Gastroesophageal sphincter (tissue), 4 donors: ENCODE measurements around the gene ICA1. TPM values are rescaled to one million over a fixed set of nuclear protein-coding genes. Genes with fewer than 3 reads are reported as not detected.

Source experiments
- ATAC-seq: fragments of 150-250 bp; one replicate; pipeline ENCODE4 v1.9.1; 2016; ENCODE audit warnings: mild to moderate bottlenecking, moderate library complexity
- H3K27ac ChIP-seq, 4 donors: fragments of 200-600 bp; sonication (generic) in 3 of 4; 1 replicate in 3 of 4; 2 replicates in 1 of 4; pipeline ENCODE4 v1.5.1; 2016 to 2019
- H3K27me3 ChIP-seq: fragments of 200-600 bp; sonication (generic); one replicate; pipeline ENCODE4 v1.5.1; 2019
- H3K36me3 ChIP-seq, 2 donors: fragments of 200-600 bp; sonication (generic); one replicate each; pipeline ENCODE4 v1.5.1; 2019; ENCODE audit warnings: control low read depth in 1 of 2
- H3K4me1 ChIP-seq, 3 donors: fragments of 200-600 bp; sonication (generic); 1 replicate in 2 of 3; 2 replicates in 1 of 3; pipeline ENCODE4 v1.5.1; 2016 to 2019; ENCODE audit warnings: control low read depth in 2 of 3
- H3K4me3 ChIP-seq, 2 donors: fragments of 200-600 bp; sonication (generic); one replicate each; pipeline ENCODE4 v1.5.1; 2019; ENCODE audit warnings: mild to moderate bottlenecking in 1 of 2, moderate library complexity in 1 of 2
- H3K9me3 ChIP-seq, 3 donors: fragments of 200-600 bp; sonication (generic); one replicate each; pipeline ENCODE4 v1.5.1; 2017 to 2019; ENCODE audit warnings: control low read depth in 2 of 3
- CTCF ChIP-seq, 4 experiments: fragments of 200-600 bp in 2 of 4; fragments of 450-650 bp in 2 of 4; sonication (generic) in 1 of 4; IDR thresholded peaks; one replicate each; pipeline ENCODE4 v1.5.1; 2017 to 2019; ENCODE audit warnings: antibody characterized with exemption in 4 of 4, mild to moderate bottlenecking in 2 of 4, moderate library complexity in 2 of 4
- EP300 ChIP-seq: sonication (generic); formaldehyde crosslinking; IDR thresholded peaks from one replicate; pipeline ENCODE4 v1.6.1; 2017; ENCODE audit warnings: antibody characterized with exemption, mild to moderate bottlenecking
- POLR2A ChIP-seq, 2 donors: fragments of 450-650 bp; IDR thresholded peaks; one replicate each; pipeline ENCODE4 v1.6.1; 2017; ENCODE audit warnings: antibody characterized with exemption in 2 of 2, mild to moderate bottlenecking in 2 of 2, moderate library complexity in 1 of 2
- POLR2AphosphoS5 ChIP-seq: sonication (generic); formaldehyde crosslinking; IDR thresholded peaks from one replicate; pipeline ENCODE4 v1.6.1; 2017; ENCODE audit warnings: antibody characterized with exemption
- WGBS, 2 donors: methylation state at CpG; one replicate each; pipeline ENCODE4 v1.1.5; 2018; ENCODE audit warnings: low coverage in 1 of 2; 5-methylcytosine and 5-hydroxymethylcytosine counted together
- total RNA-seq, 4 donors: library from RNA; depleted of rRNA; stranded (reverse); fragments of >200 nt; gene quantifications; one replicate each; pipeline ENCODE4 v1.1.0, GENCODE V29; 2016

ICA1 gene
- total RNA-seq, 4 donors from 2014 or later = 6.6 to 11.7 (median 8.2) TPM

GRCh38 chr7:8217200-8218068 is 44.5 kb downstream of the ICA1 start:
- Histone ChIP-seq H3K36me3 (no peaks in the 10 kb centered on the region), H3K9me3 (no peaks in the 10 kb centered on the region), H3K4me1 (peaks cover 0 to 16% (median 0%) of the 10 kb centered on the region in 3 donors), H3K27ac (no peak overlapping the region), H3K27me3 (no peaks in the 10 kb centered on the region), H3K4me3 (no peak overlapping the region)
- no peak for TF ChIP-seq POLR2AphosphoS5
- TF ChIP-seq CTCF (IDR thresholded peaks at IDR 0.05) = peak; percentile 56 to 80 (median 72)
- 40 to 42% methylated on average over 7 of the region's 7 CpGs for WGBS, 2 donors
- ATAC-seq = peak; percentile 9

GRCh38 chr7:8216334-8216690 is 45.7 kb downstream of the ICA1 start:
- ATAC-seq = no peak

GRCh38 chr7:8215648-8216333 is 46.2 kb downstream of the ICA1 start:
- Histone ChIP-seq H3K9me3 (no peaks in the 10 kb centered on the region), H3K36me3 (no peaks in the 10 kb centered on the region), H3K4me1 (peaks cover 0 to 16% (median 0%) of the 10 kb centered on the region in 3 donors), H3K4me3 (no peak overlapping the region), H3K27ac (no peak overlapping the region), H3K27me3 (no peaks in the 10 kb centered on the region)
- TF ChIP-seq POLR2AphosphoS5 (no peak), POLR2A (IDR thresholded peaks at IDR 0.05) (no peak), EP300 (no peak), CTCF (IDR thresholded peaks at IDR 0.05) (no peak)
- ATAC-seq = no peak
- 67 to 100% methylated on average over 1 to 4 of the region's 6 CpGs for WGBS, 2 donors

More at GRCh38 chr7:8216334-8216690, 45.7 kb downstream of the ICA1 start:
- Histone ChIP-seq H3K4me3 (no peak overlapping the region), H3K27me3 (no peaks in the 10 kb centered on the region), H3K9me3 (no peaks in the 10 kb centered on the region), H3K4me1 (peaks cover 0 to 16% (median 0%) of the 10 kb centered on the region in 3 donors), H3K36me3 (no peaks in the 10 kb centered on the region), H3K27ac (no peak overlapping the region)
- TF ChIP-seq CTCF (IDR thresholded peaks at IDR 0.05) (no peak), EP300 (no peak), POLR2AphosphoS5 (no peak), POLR2A (IDR thresholded peaks at IDR 0.05) (no peak)
- WGBS, 2 donors = 91 to 93% methylated on average over 3 of the region's 3 CpGs

DNA sequence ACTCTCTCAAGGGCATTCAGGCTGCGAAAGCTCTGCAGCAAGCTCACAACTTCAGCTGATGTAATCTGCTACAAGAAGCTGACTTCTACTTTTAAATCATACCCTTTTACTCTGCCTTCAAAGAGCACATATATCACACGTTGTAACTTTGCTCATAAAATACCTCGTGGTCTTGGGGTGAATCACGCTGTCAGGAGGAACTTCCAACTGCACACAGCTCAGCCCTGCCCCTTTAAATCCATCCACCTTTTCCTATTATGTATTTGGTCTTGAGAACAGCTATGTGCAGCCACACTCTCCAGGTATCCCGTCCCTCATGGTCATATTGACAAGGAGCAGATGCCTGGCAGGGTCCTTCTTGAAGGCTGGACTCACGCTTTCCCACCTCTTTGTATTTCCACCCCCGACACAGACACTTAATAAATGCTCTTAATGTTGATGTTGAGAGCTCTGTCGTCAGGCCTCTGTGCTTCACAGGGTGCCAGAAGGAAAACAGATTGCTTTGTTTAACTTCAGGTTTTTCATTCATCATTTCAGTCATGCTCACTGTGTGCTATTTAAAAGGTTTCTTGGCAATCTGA is 47.6 kb downstream of the ICA1 start:
- H3K27ac ChIP-seq = peak overlapping the region in 3 of 4 donors; percentile 5 to 50 (median 22)
- H3K36me3 ChIP-seq = no peaks in the 10 kb centered on the region
- ATAC-seq = peak; percentile 30
- 20 to 21% methylated on average over 5 to 8 of the region's 8 CpGs for WGBS, 2 donors
- TF ChIP-seq EP300 = no peak
- TF ChIP-seq CTCF (IDR thresholded peaks at IDR 0.05) = no peak
- peak; percentile 56 for TF ChIP-seq POLR2AphosphoS5
- no peak for TF ChIP-seq POLR2A (IDR thresholded peaks at IDR 0.05)
- no peaks in the 10 kb centered on the region for H3K27me3 ChIP-seq
- peaks cover 0 to 16% (median 0%) of the 10 kb centered on the region in 3 donors for H3K4me1 ChIP-seq
- H3K4me3 ChIP-seq = no peak overlapping the region
- H3K9me3 ChIP-seq = no peaks in the 10 kb centered on the region
